Natural killer cell treated with Interleukin-12 subunit alpha and Interleukin-12 subunit beta and Interleukin-15 and Interleukin-18, amount 100 ng/mL, for 72 hours (primary cell): Measurements from ENCODE around the gene GSTO2. TPM values are rescaled to one million over a fixed set of nuclear protein-coding genes. Genes with fewer than 3 reads are reported as not detected.
A peak's percentile ranks its signal among the peaks of the same experiment; 100 is the strongest.

Source experiments
- ATAC-seq, 2 donors: fragments of 150-1000 bp; cut with Tn5 transposase in 1 of 2; sonication (Bioruptor Pico), chemical (Tn5 transposase) in 1 of 2; 2 replicates each; pipeline ENCODE4 v1.10.0; 2021
- DNase-seq: peaks from one replicate; pipeline ENCODE4 v3.0.0; 2022; ENCODE audit warnings: low spot score
- H3K27ac Mint-ChIP-seq, 2 donors: 1 replicate in 1 of 2; 2 replicates in 1 of 2; pipeline ENCODE4 v1.8.0; 2022; ENCODE audit warnings: mixed read lengths in 2 of 2, mild to moderate bottlenecking in 1 of 2, moderate library complexity in 1 of 2
- H3K27me3 Mint-ChIP-seq, 2 donors: 1 replicate in 1 of 2; 2 replicates in 1 of 2; pipeline ENCODE4 v1.8.0; 2022; ENCODE audit warnings: mixed read lengths in 2 of 2
- H3K36me3 Mint-ChIP-seq: one replicate; pipeline ENCODE4 v1.8.0; 2022; ENCODE audit warnings: mixed read lengths
- H3K4me1 Mint-ChIP-seq, 2 donors: 1 replicate in 1 of 2; 2 replicates in 1 of 2; pipeline ENCODE4 v1.8.0; 2022; ENCODE audit warnings: low read depth in 2 of 2, mixed read lengths in 2 of 2, mild to moderate bottlenecking in 1 of 2
- H3K4me3 Mint-ChIP-seq: one replicate; pipeline ENCODE4 v1.8.0; 2022; ENCODE audit warnings: mixed read lengths
- H3K9me3 Mint-ChIP-seq: 2 replicates; pipeline ENCODE4 v1.8.0; 2022; ENCODE audit warnings: mixed read lengths
- total RNA-seq, 2 donors: library from RNA; stranded (reverse); gene quantifications; one replicate each; pipeline ENCODE4 v1.2.3, GENCODE V29; 2022

The GSTO2 gene
- total RNA-seq, 2 donors from 2014 or later = 0.53 to 0.93 TPM

DNA sequence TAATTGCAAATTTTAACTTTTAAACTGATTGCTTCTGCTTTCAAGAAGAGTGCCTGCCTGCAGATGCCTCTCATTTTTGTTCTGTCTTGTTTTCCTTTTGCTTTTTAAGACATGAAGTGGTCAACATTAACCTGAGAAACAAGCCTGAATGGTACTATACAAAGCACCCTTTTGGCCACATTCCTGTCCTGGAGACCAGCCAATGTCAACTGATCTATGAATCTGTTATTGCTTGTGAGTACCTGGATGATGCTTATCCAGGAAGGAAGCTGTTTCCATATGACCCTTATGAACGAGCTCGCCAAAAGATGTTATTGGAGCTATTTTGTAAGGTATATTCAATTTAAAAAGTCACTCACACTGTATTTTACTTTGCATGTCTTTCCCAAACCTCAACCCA, 8.8 kb downstream of the GSTO2 start:
- Mint-ChIP-seq H3K4me3 (no peak overlapping the region), H3K9me3 (no peaks in the 10 kb centered on the region), H3K27ac (no peak overlapping the region), H3K36me3 (no peaks in the 10 kb centered on the region), H3K4me1 (no peaks in the 10 kb centered on the region), H3K27me3 (peaks cover 0 to 23% of the 10 kb centered on the region in 2 donors)
- no peak for ATAC-seq
- DNase-seq = no peak

DNA sequence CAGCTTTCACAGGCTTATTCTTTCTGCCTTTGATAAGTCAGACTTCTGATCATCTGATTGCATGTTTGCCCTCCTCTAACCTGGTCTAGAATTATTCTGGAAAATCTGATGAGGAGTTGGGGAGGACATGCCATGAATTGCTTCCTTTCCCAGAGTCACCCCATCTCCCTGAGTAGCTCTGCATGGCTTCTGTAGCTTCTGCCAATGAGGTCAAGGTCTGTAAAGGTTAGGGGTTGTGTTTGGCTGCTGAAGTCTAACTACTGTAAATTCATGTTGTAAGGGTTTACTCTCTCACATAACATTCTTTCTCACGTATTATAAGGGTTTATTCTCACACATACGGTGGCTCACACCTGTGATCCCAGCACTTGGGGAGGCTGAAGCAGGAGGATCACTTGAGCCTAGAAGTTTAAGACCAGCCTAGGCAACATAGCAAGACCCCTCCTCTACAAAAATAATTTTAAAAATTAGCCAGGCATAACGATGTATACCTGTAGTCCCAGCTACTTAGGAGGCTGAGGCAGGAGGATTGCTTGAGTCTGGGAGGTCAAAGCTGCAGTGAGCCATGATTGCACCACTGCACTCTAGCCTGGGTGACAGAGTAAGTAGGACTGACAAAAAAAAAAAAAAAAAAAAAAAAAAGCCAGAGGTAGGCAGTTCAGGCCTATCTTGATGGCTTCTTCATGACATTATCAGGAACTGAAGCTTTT, 10.7 kb downstream of the GSTO2 start:
- Mint-ChIP-seq H3K4me1 (no peaks in the 10 kb centered on the region), H3K27me3 (peaks cover 0 to 18% of the 10 kb centered on the region in 2 donors), H3K9me3 (no peaks in the 10 kb centered on the region), H3K36me3 (no peaks in the 10 kb centered on the region), H3K27ac (no peak overlapping the region), H3K4me3 (no peak overlapping the region)
- no peak for DNase-seq
- no peak for ATAC-seq

DNA sequence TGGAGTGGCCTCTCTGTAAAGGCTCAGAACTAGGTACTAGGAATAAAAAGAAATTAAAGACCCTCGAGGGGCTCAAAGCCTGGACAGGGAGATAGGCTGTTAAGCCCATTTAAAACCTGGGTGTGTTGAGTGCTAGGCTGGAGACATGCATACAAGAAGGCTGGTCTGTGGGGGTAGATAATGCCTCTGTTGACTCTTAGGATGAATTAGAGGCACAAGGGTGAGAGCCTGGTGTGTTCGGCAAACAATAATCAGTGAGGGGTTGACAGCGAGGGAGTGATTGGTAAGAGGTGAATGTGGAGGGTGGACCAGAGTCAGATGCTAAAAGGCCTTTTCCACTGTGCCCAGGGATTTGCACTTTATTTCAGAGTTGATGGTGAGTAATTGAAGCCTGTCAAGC, 12.7 kb downstream of the GSTO2 start:
- H3K9me3 Mint-ChIP-seq = no peaks in the 10 kb centered on the region
- H3K27ac Mint-ChIP-seq = no peak overlapping the region
- H3K4me3 Mint-ChIP-seq = no peak overlapping the region
- ATAC-seq (no peak), DNase-seq (no peak)
- H3K36me3 Mint-ChIP-seq = no peaks in the 10 kb centered on the region
- H3K27me3 Mint-ChIP-seq = peaks cover 0 to 16% of the 10 kb centered on the region in 2 donors
- H3K4me1 Mint-ChIP-seq = no peaks in the 10 kb centered on the region

DNA sequence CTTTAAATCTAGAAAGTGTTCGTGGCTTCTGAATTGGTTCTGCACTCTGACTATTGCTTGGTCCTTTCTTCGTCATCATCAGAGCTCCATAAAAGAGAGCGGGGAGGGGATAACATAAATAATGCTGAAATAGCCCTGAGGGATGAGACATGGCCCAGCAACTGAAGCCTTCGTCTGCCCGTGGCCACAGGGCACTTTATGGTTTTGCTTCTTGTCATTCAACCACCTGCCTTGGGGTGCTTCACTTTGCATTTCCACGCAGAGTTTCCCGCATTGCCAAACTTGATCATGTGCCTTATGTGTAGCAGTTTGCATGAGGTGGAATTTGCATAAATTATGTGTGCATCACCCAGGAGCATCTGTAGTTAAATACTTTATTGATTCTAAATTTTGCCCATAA, 15.9 kb downstream of the GSTO2 start:
- DNase-seq = no peak
- Mint-ChIP-seq H3K36me3 (no peaks in the 10 kb centered on the region), H3K9me3 (no peaks in the 10 kb centered on the region), H3K4me1 (no peaks in the 10 kb centered on the region), H3K27me3 (peaks cover 11 to 20% of the 10 kb centered on the region in 2 donors), H3K4me3 (no peak overlapping the region), H3K27ac (no peak overlapping the region)
- ATAC-seq = no peak

DNA sequence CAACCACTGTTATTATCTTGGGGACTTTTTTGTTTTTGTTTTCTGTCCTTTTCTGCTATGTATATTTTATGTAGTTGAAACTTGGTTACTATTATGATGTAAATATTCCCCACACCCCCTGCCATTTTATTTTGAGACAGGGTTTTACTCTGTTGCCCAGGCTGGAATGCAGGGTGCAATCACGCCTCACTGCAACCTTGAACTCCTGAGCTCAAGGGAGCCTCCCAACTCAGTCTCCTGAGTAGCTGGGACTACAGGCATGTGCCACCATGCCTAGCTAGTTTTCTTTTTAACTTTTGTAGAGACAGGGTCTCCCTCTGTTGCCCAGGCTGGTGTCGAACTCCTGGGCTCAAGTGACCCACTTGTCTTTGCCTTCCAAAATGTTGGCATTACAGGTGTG, 18.0 kb downstream of the GSTO2 start:
- DNase-seq = no peak
- Mint-ChIP-seq H3K36me3 (no peaks in the 10 kb centered on the region), H3K27me3 (peaks cover 21 to 25% of the 10 kb centered on the region in 2 donors), H3K4me3 (no peak overlapping the region), H3K27ac (no peak overlapping the region), H3K4me1 (peaks cover 5 to 7% of the 10 kb centered on the region in 2 donors), H3K9me3 (no peaks in the 10 kb centered on the region)
- ATAC-seq = no peak

DNA sequence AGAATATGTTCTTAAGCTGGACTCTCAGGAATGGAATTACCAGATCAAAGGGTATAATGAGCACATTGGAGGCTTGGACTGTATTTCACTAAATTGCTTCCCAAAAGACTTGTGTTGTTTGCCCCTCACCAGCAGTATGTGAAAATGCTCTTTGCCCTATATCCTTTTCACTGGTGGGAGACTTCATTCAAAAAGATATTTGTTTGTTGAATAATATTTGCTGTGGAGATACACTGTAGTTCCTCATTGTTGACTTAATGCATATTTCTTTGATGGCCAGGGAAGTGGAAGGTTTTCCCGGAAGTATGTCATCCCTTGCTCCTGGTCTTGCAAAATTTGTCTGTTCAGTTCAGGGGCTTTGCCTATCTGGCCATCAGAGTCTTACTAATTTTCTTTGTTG, 19.4 kb downstream of the GSTO2 start:
- H3K4me1 Mint-ChIP-seq = peaks cover 5 to 13% of the 10 kb centered on the region in 2 donors
- H3K9me3 Mint-ChIP-seq = no peaks in the 10 kb centered on the region
- H3K36me3 Mint-ChIP-seq = no peaks in the 10 kb centered on the region
- ATAC-seq (no peak), DNase-seq (no peak)
- H3K27me3 Mint-ChIP-seq = peaks cover 20 to 21% of the 10 kb centered on the region in 2 donors
- no peak overlapping the region for H3K4me3 Mint-ChIP-seq
- H3K27ac Mint-ChIP-seq = no peak overlapping the region

DNA sequence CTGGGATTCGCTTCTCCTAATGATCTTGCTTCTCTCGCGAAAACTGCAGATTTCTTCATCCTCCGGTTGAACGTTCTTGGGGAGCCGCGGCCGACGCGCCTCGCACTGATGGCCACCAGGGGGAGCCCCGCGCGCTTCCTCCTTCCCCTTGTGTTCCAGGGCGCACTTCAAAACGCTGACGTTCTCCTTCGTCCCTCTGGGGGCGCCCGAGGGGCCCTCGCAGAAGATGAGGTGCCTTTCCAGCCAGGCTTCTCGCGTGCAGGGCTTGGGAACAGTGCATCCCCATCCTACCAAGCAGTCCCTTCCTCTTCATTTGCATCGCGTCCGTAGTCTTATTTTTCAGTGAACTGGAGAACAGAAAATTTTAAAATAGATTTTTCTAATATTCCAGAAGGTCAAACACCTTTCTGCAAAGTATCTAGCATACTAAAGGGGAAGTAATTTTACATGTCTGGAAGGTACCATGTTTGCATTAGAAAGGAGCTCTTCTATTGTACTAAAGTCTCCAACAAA, 22.5 kb downstream of the GSTO2 start:
- DNase-seq = peak; percentile 90
- peaks cover 5 to 13% of the 10 kb centered on the region in 2 donors for H3K4me1 Mint-ChIP-seq
- no peak overlapping the region for H3K27ac Mint-ChIP-seq
- peaks cover 17 to 21% of the 10 kb centered on the region in 2 donors for H3K27me3 Mint-ChIP-seq
- peak; percentile 96 to 99 for ATAC-seq
- no peaks in the 10 kb centered on the region for H3K9me3 Mint-ChIP-seq
- no peaks in the 10 kb centered on the region for H3K36me3 Mint-ChIP-seq
- no peak overlapping the region for H3K4me3 Mint-ChIP-seq

DNA sequence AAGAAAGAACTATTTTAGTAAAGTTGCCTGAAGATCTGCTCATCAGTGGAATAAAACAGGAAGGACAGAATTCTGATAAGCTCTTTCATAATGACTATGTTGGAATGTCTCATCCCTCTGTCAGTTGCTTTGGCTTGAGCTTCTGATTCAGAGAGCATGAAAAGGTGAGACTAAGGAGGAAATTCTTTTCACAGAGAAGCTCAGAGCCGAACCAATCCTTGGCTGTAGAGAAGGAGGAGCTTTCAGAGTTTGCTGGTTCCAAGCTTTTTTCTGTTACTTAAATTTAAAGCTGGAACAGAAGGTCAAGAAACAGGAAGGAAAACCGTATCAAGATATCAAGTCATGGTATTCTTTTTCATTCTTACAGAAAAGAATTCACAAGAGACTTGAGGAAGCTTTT, 24.0 kb downstream of the GSTO2 start:
- ATAC-seq (no peak), DNase-seq (no peak)
- no peaks in the 10 kb centered on the region for H3K9me3 Mint-ChIP-seq
- H3K27ac Mint-ChIP-seq = peak overlapping the region in 1 of 2 donors; percentile 34
- no peaks in the 10 kb centered on the region for H3K36me3 Mint-ChIP-seq
- H3K27me3 Mint-ChIP-seq = peaks cover 14% of the 10 kb centered on the region in 2 donors
- no peak overlapping the region for H3K4me3 Mint-ChIP-seq
- H3K4me1 Mint-ChIP-seq = peaks cover 5 to 13% of the 10 kb centered on the region in 2 donors

DNA sequence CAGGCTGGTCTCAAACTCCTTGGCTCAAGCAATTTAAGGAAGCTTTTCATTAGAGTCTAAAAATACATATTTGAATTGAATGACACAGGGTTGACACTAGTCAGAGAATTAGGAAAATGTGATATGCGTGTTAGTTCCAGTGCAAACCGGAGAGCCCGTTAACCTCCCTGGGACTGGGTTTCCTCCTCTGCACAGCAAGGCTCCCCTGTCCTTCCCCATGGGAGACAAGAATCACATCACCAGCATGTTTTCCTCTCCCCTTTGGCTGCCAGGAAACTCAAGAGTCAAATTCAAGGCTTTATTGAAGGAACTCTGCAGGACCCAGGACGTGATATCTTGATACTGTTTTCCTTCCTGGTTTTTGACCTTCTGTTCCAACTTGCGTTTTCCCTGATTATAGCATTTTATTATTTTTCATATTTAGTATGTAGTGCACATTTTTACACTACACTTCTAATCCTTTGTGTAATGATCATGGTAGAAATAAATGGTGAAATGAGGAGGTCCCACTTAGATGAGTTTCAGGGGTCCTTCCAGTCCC, 24.9 kb downstream of the GSTO2 start:
- H3K36me3 Mint-ChIP-seq = no peaks in the 10 kb centered on the region
- H3K27ac Mint-ChIP-seq = no peak overlapping the region
- no peak overlapping the region for H3K4me3 Mint-ChIP-seq
- ATAC-seq (no peak), DNase-seq (no peak)
- no peaks in the 10 kb centered on the region for H3K9me3 Mint-ChIP-seq
- peaks cover 5 to 13% of the 10 kb centered on the region in 2 donors for H3K4me1 Mint-ChIP-seq
- H3K27me3 Mint-ChIP-seq = peaks cover 12 to 14% of the 10 kb centered on the region in 2 donors

DNA sequence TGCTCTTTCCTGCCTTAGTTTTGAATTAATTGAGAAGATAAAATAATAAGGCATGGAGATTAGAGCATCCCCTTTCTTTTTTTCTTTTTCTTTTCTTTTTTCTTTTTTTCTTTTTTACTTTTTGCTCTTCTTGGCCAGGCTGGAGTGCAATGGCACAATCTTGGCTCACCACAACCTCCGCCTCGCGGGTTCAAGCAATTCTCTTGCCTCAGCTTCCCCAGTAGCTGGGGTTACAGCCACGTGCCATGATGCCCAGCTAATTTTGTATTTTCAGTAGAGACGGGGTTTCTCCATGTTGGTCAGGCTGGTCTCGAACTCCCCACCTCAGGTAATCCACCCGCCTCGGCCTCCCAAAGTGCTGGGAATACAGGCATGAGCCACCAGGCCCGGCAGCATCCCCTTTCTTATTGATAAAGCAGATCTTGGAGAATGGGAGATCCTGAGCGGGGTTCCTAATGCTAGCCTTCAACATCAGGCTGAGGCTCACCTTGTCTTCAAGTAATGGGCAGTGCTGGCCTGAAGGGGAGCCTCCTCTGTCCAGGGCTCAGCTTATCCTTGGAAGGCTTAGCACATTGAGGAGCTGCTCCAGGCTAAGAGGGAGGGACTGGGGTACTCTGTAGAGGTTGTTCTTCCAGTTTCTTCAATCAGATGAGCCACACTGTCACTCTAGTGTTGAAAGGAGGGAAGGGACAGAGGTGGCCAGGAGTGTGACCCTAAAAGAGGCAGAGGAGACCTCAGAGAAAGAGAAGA, 27.9 kb downstream of the GSTO2 start:
- Mint-ChIP-seq H3K36me3 (no peaks in the 10 kb centered on the region), H3K4me1 (peaks cover 15 to 19% of the 10 kb centered on the region in 2 donors), H3K27ac (no peak overlapping the region), H3K4me3 (no peak overlapping the region), H3K9me3 (no peaks in the 10 kb centered on the region), H3K27me3 (no peaks in the 10 kb centered on the region)
- no peak for DNase-seq
- ATAC-seq = no peak

DNA sequence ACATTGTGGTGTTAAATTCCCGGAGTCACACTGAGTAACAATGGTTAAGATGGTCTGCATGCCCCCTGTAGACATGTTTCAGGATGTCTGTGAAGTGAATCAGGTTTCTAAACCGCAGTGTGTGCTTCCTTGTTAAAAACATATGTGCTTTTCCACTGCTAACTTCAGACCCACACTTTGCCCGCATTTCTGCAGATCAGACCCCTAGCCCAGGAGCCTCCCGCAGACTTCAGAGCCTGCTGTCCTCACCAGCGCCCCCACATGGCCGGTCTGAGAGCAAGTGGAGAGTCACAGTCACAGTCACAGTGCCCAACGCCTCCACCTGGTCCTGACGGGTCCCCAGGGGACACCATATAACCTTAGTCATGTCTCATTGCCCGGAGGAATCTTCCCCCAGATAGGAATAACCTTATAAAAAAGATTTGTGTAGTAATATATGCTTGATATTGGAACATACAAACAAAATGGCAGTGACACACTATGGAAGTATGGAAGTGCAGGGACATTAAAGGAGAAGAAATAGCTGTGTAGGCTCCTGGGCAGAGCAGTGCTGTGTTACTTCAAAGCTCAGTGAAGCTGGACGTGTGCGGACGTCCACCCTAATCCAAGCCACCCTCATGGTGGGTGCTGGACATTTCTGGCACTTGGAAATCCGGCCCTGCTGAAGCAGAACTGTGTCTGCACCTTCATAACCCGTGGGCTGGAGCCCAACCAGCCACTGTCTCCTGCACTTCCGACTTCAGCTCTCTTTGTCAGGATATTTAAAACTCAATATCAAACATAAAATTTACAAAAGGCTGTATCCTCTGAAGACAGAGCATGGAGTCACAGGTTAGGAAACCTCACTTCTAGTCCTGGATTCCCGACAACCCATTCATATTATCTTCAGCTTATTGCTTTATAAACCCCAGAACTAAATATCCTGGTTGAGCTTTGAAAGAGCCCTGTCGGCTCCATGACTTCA, 29.0 kb downstream of the GSTO2 start:
- Mint-ChIP-seq H3K27me3 (no peaks in the 10 kb centered on the region), H3K4me3 (no peak overlapping the region), H3K27ac (no peak overlapping the region), H3K36me3 (peaks cover under 1% of the 10 kb centered on the region), H3K9me3 (no peaks in the 10 kb centered on the region), H3K4me1 (peaks cover 21 to 23% of the 10 kb centered on the region in 2 donors)
- peak in 1 of 2 donors; percentile 65 for ATAC-seq
- DNase-seq = no peak

DNA sequence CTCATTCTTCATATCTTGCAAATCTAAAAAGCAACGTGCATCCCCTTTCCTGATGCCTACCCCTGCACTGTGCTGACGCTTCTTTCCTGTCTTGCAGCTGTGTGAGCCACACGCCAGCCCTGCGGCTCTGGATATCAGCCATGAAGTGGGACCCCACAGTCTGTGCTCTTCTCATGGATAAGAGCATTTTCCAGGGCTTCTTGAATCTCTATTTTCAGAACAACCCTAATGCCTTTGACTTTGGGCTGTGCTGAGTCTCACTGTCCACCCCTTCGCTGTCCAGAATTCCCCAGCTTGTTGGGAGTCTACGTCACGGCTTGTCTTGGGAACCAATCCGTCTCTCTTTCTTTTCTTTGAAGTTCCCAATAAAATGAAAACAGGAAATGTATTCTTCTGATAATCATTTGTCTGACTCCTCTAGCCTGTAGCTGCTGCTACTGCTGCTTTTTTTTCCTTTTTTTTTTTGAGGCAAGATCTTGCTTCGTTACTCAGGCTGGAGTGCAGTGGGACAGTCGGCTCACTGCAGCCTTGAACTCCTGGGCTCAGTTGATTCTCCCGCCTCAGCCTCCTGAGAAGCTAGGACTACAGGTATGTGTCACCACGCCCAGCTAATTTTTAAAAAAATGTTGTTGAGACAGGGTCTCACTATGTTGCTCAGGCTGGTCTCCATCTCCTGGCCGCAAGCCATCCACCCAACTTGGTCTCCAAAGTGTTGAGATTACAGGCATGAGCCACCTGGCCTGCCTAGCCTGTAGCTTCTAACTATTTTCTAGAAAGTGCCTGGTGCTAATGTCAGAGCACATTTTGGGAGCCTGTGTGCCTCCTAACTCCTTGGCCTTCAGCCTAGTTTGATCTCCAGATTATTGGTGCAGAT, 30.3 kb downstream of the GSTO2 start:
- no peaks in the 10 kb centered on the region for H3K27me3 Mint-ChIP-seq
- no peak for ATAC-seq
- peaks cover 4% of the 10 kb centered on the region for H3K9me3 Mint-ChIP-seq
- H3K4me1 Mint-ChIP-seq = peaks cover 32 to 33% of the 10 kb centered on the region in 2 donors
- H3K4me3 Mint-ChIP-seq = no peak overlapping the region
- DNase-seq = no peak
- H3K27ac Mint-ChIP-seq = no peak overlapping the region
- peaks cover 5% of the 10 kb centered on the region for H3K36me3 Mint-ChIP-seq
